Kidney epithelial cell (primary cell): Measurements from ENCODE around the gene NMRK2. TPM values are rescaled to one million over a fixed set of nuclear protein-coding genes. Genes with fewer than 3 reads are reported as not detected.

Source experiments
- DNase-seq: peaks from one replicate; pipeline ENCODE4 v3.0.0-alpha.2; 2010; ENCODE audit warnings: low read depth
- H3K27me3 ChIP-seq: 2 replicates; pipeline ENCODE4 v1.6.0; 2011; ENCODE audit warnings: low read length; ENCODE audit not compliant: control insufficient read depth, insufficient read depth
- H3K36me3 ChIP-seq: 2 replicates; pipeline ENCODE4 v1.5.1; 2011; ENCODE audit warnings: low read length; ENCODE audit not compliant: control insufficient read depth, insufficient read depth
- H3K4me3 ChIP-seq: 2 replicates; pipeline ENCODE4 v1.5.1; 2011; ENCODE audit warnings: low read depth, mild to moderate bottlenecking, control low read depth, low read length
- CTCF ChIP-seq: IDR thresholded peaks from 2 replicates; pipeline ENCODE4 v1.5.1; 2011; ENCODE audit warnings: mild to moderate bottlenecking, moderate library complexity, low read length, control low read depth, inconsistent platforms; ENCODE audit not compliant: insufficient read depth, poor library complexity, severe bottlenecking
- total RNA-seq: library from RNA; depleted of rRNA; stranded (reverse); fragments of >200 nt; gene quantifications from 2 replicates; pipeline ENCODE4 v1.2.3, GENCODE V29; 2015

The NMRK2 gene
- total RNA-seq, 1 donor from 2014 or later: not detected

DNA sequence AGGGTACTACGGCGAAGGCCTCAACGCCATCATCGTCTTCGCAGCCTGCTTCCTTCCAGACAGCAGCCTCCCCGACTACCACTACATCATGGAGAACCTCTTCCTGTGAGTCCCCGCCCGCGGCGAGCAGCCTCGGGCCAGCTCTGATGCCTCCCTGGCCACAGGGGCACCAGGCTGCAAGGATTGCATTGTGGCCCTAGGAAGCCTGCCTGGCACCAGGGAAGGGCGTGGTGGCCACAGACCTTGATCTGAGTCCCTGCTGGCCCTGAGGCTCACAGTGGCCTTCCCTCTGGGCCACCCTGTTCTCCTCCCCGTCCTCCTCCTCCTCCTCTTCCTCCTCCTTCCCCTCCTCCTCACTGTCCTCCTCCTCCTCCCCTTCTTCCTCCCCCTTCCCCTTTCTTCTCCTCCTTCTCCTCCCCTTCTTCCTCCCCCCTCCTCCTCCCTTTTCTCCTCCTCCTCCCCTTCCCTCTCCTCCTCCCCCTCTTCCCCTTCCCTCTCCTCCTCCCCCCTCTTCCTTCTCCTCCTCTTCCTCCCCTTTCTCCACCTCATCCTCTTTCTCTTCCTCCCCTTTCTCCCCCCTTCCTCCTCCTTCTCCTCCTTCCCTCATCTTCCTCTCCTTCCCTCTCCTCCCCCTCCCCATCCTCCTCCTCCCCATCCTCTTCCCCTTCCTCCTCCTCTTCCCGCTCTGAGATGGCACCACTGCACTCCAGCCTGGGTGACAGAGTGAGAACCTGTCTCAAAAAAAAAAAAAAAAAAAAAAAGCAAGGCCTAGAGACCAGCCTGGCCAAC, 24.4 kb upstream of the NMRK2 start:
- Histone ChIP-seq H3K4me3 (no peak overlapping the region), H3K36me3 (no peaks in the 10 kb centered on the region), H3K27me3 (no peaks in the 10 kb centered on the region)
- no peak for DNase-seq
- no peak for TF ChIP-seq CTCF

- Histone ChIP-seq H3K36me3 (no peaks in the 10 kb centered on the region), H3K27me3 (no peaks in the 10 kb centered on the region), H3K4me3 (no peak overlapping the region)
- TF ChIP-seq CTCF: no peak
- DNase-seq: no peak
Measured at GRCh38 chr19:3910105-3910504, 22.8 kb upstream of the NMRK2 start.

DNA sequence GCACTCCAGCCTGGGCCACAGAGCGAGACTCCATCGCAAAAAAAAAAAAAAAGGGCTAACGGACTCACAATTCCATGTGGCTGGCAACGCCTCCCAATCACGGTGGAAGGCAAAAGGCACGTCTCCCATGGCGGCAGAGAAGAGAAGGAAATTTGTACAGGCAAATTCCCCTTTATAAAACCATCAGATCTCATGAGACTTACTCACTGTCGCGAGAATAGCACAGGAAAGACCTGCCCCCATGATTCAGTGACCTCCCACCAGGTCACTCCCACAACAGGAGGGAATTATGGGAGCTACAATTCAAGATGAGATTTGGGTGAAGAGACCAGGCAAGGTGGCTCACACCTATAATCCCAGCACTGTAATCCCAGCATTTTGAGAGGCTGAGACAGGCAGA, 18.7 kb upstream of the NMRK2 start:
- H3K4me3 ChIP-seq: no peak overlapping the region
- no peak for DNase-seq
- no peak for TF ChIP-seq CTCF
- H3K36me3 ChIP-seq: no peaks in the 10 kb centered on the region
- H3K27me3 ChIP-seq: no peaks in the 10 kb centered on the region

- no peak for TF ChIP-seq CTCF
Measured at GRCh38 chr19:3916033-3916432, 16.8 kb upstream of the NMRK2 start.

DNA sequence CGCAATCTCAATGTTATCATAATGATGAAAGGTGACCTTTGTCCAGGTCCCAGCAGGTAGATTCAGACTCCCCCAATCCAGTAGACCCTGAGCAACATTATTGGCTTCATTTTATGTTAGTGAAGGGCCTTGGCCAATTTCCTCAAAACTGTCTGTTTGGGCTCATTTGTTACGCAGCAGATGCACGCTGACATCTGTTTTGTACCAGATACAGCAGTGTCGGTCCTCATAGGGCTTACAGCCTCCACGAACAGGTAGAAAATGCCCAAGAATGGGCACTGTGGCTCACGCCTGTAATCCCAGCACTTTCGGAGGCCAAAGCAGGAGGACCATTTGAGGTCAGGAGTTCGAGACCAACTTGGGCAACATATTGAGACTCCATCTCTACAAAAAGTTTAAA, 13.1 kb upstream of the NMRK2 start:
- H3K36me3 ChIP-seq: no peaks in the 10 kb centered on the region
- no peak for TF ChIP-seq CTCF
- no peak for DNase-seq
- H3K27me3 ChIP-seq: no peaks in the 10 kb centered on the region
- H3K4me3 ChIP-seq: no peak overlapping the region

More at GRCh38 chr19:3916033-3916432, 16.8 kb upstream of the NMRK2 start:
- H3K27me3 ChIP-seq: no peaks in the 10 kb centered on the region
- no peaks in the 10 kb centered on the region for H3K36me3 ChIP-seq
- H3K4me3 ChIP-seq: no peak overlapping the region
- no peak for DNase-seq
